ENCODE measurements around the gene CENPM. TPM values are rescaled to one million over a fixed set of nuclear protein-coding genes. Genes with fewer than 3 reads are reported as not detected.

The CENPM gene
- 1 to 10 TPM in 2 of 4 donors, not detected in 2; 2.4 to 3.2 TPM for total RNA-seq

DNA sequence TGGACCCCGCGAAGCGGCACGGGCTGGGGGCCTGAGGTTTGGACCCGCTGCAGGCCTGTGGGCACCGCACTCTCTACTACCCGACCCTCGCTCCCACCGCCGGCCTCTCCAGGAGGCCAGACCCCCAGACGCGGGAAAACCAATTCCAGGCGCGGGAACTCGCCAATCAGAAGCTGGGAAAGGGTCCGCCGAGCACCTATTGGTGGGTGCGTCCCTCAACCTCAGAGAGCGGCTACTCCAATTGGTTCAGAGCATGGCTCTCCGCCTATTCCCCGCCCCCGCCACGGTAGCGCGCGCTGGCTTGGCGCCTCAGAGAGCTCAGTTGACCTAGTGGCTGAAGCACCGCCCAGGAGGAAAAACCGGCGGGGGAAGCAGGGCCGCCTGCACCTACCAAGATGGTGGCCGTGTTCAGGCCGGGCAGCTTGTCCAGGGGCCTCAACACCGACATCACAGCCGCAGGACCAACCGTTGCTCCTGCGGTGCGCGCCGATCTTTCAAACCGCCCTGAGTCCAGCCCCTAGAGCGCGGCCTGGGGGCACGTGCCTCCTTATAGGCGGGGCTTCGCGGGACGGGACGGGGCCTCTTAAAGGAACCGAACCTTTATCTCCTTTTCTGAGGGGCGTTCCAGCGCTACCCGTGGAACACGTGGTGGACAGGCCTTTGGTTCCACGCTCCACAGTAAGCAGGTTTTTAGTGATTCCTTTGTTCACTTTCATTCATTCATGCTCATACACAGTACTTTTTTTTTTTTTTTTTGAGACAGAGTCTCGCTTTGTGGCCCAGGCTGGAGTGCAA, at the start of gene CENPM:
Gene CENPM (minus strand): TSS at position 524 of the 795 bp plus-strand sequence. CDS start 76 bp downstream, at position 448.
- TF ChIP-seq CTCF (IDR thresholded peaks at IDR 0.05; ENCODE audit: low read depth) = no peak

GRCh38 chr22:41995211-41995610, 48.3 kb upstream of the CENPM start:
- TF ChIP-seq CTCF (IDR thresholded peaks at IDR 0.05; ENCODE audit: low read depth) = no peak

GRCh38 chr22:41992496-41992895, 45.5 kb upstream of the CENPM start:
- TF ChIP-seq CTCF (IDR thresholded peaks at IDR 0.05; ENCODE audit: low read depth) = no peak

GRCh38 chr22:41991111-41991510, 44.2 kb upstream of the CENPM start:
- TF ChIP-seq CTCF (IDR thresholded peaks at IDR 0.05; ENCODE audit: low read depth) = no peak

DNA sequence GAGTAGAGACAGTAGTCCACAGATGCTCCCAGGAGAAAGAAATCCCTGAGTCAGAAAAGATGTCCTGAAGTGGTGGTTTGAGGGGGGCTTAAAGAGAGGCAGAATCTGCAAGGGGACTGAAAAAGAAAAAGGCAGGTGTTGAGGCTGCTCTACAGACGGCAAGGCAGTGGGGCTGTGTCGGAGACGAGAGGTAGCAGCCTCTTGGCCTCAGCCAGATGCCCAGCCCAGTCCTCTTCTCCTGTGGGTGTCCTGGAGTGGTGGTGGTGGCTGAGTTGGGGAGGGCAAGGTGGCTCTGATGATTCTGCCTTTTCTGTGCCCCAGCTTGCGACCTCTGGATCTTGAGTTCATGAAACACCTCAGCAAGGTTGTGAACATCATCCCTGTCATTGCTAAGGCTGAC, 42.3 kb upstream of the CENPM start:
- no peak for TF ChIP-seq CTCF (IDR thresholded peaks at IDR 0.05; ENCODE audit: low read depth)

DNA sequence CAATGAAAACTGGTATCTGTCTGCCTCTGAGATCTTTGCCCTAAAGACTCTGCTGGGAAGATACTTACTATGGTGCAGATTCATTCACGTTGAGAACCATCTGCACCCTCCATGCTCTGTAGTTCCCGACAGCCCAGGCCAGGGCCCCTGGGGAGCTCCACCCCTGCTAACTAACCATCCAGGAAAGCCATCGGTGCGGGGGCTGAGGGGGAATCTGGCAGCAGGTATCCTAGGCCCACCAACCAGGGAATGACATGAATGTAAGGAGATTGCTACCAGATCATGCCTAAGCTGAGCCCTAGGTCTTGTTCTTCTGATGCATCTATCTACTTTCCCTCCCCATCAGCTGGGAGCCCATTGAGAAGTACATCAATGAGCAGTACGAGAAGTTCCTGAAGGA, 40.3 kb upstream of the CENPM start:
- no peak for TF ChIP-seq CTCF (IDR thresholded peaks at IDR 0.05; ENCODE audit: low read depth)

- TF ChIP-seq CTCF (IDR thresholded peaks at IDR 0.05; ENCODE audit: low read depth) = no peak
These were observed 36.8 kb upstream of the CENPM start for GRCh38 chr22:41983513-41984405.

Measured in subcutaneous adipose tissue (tissue), 4 donors.